ENCODE measurements around the gene BANF2. TPM values are rescaled to one million over a fixed set of nuclear protein-coding genes. Genes with fewer than 3 reads are reported as not detected.

Gene BANF2
- not detected in 2 replicates for total RNA-seq (ENCODE audit: low replicate concordance)

DNA sequence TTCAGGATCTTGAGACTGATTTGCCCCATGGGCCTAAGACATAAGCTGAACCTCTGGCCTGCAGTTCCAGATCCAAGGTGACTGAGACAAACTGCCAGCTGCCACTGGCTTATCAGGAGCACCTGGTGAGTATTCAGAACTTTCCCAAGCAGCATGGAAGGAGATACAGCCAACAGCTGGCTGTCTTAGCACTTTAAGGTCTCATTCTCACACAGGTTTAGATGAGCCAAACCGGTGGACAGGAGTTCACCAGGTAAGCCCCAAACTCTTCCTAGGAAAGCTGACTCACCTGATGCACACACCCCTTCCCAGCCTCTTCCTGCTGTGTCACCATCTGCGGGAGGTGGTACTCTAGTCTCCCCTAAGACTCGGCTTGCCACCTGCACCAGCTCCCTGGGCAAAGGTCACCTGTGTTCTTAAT is at the start of gene BANF2:
TSS of gene BANF2 (plus strand) at position 36 of the 421 bp plus-strand sequence. CDS start 25,060 bp downstream, outside the sequence.

DNA sequence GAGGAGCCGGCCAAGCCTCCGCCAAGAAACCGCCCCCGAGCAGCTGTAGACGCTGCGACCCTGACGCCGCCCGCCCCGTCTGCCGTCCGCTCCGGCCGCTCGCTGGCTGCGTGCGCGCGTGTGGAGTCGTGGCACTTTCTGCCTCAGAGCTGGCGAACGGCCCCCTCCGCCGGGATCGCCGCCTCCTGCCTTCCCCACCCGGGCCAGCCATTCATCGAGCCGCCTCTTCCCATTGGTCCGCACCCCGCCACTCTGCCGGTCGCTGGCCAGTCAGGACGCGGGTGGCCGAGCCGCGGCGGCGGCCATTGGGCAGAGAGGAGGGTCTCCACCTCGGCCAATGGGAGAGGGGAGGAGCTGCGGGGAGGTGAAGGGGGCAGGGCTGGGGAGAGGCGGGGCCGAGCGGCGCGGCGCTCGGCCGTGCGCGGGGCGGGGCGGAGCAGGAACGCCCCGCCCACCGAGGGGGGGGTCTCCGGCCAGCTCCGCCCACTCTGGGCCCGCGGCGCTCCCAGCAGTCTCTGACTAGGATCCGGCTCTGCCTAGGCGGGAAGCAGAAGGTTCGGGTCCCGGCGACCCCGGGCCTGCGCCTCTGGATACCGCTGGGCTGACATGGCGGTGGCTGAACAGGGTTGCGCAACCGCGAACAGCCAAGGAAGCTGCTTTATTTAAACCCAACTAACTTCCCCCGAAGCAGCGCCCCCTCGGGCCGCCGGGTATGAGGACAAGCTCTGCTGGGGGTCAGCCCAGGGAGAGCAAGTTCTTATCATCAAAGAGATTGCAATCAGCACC is 17.5 kb upstream of the BANF2 start, which contains the start of gene RRBP1:
TSS of gene RRBP1 (minus strand) at position 140 of the 786 bp plus-strand sequence. CDS start 21,735 bp downstream, outside the sequence.

Other genes starting within 250 kb of the BANF2 start
- 0.35 and 2.5 TPM in 2 replicates for gene BFSP1, start 168.6 kb upstream of the BANF2 start, total RNA-seq (ENCODE audit: low replicate concordance)
- gene DSTN, start 129.9 kb upstream of the BANF2 start, total RNA-seq (ENCODE audit: low replicate concordance) = 65.3 and 279 TPM in 2 replicates
- gene RRBP1, start 17.7 kb upstream of the BANF2 start, total RNA-seq (ENCODE audit: low replicate concordance) = 131 and 209 TPM in 2 replicates